ENCODE measurements around the gene GABRB1.
A peak's percentile ranks its signal among the peaks of the same experiment; 100 is the strongest.

The GABRB1 gene

DNA sequence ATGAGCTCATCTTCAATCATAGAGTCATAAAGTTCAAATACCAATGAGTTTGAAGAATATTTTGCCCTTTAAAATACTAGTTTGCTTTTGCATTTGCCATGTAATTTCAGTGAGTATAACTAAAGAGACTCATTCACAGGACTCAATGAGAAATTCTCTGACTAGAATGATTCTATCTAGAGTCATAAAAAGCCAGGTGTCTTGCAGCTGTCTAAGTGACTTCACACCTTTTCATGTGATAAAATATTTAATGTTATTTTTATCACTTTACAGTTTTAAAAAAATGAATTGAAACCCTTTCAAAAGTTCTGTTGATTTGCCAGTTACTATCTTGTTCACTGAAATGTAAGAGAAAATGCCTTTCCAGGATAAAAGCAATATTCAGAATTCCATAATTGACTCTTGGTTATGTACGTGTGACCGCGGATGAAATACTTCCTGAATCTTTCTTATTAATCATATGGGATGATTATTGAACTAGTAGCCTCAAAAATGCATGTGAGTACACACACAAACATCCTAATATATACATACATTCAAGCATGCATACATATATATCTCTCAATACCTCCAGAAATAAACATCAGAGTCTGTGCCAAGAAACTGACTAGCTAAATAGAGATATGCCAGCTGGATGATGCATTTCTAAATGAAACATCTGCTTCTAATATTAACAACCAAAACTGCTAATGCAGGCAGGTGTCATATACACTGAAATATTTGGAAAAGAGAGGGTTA lies 87.0 kb downstream of the GABRB1 start:
- no peak for DNase-seq (ENCODE audit: low read depth)

DNA sequence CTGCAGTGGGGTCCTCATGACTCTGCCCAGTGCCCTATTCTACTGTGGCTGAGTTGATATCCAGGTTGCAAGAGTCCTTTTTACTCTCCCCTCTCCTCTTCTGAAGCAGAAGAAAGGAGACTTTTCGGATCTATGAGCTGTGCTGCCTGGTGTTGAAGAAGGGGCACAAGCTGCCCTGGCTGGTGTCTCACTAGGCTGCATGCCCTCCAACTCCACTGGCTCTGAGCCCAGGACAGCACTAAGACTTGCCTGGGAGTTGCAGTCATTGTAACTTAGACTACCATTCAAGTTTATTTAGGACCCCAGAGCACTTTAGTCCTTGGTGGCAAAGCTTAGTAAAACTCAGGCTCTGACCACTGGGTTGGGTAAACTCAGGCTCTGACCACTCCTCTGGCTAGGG lies 89.4 kb downstream of the GABRB1 start:
- DNase-seq (ENCODE audit: low read depth), result no peak

DNA sequence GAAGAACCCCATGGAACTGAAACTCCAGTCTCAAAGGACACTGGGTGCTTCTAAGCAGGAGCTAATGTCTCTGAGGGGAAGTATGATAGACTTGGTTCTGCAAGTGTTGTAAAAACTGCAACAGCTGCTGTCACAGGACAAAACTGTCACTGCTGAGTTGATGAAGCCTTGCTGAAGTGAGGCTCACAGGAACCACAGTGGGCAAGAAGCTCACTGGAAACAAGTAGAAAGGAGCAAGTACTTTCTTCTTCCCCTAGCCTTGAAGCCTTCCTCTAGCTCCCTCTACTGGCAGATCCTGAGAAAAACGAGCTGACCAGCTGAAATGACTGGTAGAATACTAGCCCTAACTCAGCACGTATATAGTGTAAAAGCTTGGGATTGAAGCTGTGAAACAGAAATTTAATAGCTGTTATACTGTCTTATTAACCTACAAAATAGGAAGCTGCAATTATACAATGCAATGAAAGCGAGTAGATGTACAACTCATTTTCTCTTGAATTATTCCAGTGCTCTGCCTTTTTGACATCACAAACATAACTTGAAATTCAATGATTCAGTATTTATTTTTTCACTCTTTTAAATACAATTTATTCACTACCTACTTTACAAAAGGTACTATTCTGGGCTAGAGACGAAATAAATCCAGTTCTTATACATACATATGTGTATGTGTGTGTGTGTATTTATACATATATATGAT lies 91.4 kb downstream of the GABRB1 start:
- DNase-seq (ENCODE audit: low read depth), result peak; percentile 29

DNA sequence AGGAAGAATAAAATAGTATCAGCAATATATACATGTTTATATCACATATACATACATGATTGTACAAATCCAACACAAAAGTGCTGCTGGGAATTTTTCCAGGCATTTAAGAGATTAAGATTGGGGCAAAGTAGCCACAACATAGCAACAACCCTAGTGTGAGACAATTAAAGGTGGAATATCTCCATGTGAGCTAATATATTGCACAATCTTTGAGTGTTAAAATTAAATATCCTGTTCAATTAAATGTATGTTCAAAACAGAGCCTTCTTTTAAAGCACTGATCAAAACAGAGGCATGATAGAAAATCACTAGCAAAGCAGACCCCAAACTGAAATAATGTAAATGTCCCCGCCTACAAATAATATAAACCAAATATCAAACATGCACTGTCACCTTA lies 97.6 kb downstream of the GABRB1 start:
- no peak for DNase-seq (ENCODE audit: low read depth)

DNA sequence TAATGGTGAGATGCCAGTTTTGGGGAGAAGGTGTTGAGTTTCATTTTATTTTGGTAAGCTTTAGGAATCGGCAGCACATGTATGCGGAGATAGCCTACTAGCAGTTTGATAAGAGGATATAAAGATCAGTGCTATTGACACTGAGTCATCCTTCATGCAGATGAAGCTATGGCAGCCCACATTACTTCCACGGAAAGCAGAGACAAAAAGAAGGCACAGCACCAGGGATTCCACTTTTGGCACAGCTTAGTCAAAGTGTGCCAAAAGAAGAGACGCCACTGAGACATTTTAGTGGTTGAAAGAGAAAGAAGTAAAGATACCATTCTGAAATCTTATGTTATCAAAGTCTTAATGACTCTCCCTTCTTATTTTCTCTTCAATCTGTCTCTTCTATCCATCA lies 103.8 kb downstream of the GABRB1 start:
- no peak for DNase-seq (ENCODE audit: low read depth)

DNA sequence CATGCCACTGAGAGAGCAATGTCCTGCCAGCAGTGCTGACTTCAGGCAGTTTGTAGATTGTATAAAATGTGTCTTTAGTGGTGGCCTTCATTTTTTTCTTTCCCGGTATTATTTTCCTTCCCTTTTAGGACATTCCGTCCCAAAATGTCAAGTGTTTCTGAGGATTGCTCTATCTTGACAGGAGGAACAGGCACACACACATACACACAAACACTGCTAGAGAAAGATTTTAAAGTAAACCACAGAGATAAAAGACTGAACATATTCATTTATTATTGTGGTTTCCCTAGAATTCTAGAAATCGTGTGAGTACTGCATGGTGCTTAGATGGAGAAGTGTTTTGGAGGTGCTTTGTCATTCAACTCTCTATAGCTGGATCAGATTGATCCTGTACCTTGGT lies 111.9 kb downstream of the GABRB1 start:
- no peak for DNase-seq (ENCODE audit: low read depth)

DNA sequence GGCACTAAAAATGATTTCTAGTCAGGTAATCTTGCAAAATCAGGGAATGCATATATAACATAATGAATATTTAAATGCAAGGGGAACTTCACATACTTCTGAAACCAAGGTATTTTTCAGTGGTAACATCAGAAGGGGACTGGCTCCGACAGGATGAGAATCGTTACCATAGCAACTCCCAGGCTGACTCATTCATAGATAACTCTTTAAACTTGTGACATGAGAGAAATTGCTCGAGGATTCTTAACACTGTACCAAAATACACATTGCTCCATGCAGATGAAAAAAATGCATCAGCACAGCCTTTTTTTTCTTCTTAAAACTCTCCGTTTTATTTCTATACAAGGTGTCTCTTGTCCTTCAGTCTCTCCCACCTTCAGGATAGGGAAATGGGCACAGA lies 114.3 kb downstream of the GABRB1 start:
- no peak for DNase-seq (ENCODE audit: low read depth)

DNA sequence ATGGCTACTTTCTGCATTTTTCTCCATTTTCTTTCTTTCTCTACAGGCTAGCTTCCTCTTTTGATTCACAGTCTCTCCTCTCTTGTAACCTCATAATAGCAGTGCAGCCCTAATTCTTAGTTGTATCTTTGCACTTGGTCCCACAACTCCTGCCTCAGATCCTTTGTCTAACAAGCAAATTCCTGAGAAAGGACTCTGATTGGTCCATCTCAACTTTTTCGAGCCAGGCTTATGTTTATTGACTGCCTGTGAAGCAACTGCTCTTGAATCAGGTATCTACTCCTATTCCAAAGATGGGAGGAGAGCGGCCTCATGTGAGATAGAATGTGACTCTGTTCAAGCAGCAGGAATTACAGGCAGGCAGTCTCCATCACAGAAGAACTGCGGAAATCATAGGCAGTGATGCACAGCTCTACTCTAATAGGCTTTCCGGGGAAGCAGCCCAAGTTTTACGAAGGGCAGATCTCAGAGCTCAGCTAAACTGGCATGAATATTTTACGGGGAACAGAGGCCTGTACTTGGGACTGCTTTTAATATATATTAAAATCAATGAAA lies 123.5 kb downstream of the GABRB1 start:
- DNase-seq (ENCODE audit: low read depth), result no peak

DNA sequence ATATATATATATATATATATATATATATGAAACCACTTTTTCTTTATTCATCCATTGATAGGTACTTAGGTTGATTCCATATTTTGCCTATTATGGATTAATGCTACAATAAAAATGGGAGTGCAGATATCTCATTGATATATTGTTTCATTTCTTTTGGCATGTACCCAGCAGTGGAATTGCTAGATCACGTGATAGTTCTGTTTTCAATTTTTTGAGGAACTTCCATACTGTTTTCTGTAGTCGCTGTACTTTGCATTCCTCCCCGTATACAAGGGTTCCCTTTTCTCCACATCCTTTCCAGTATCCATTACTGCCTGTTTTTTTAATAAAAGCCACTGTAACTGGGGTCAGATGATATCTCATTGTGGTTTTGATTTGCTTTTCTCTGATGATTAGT lies 124.6 kb downstream of the GABRB1 start:
- no peak for DNase-seq (ENCODE audit: low read depth)

DNA sequence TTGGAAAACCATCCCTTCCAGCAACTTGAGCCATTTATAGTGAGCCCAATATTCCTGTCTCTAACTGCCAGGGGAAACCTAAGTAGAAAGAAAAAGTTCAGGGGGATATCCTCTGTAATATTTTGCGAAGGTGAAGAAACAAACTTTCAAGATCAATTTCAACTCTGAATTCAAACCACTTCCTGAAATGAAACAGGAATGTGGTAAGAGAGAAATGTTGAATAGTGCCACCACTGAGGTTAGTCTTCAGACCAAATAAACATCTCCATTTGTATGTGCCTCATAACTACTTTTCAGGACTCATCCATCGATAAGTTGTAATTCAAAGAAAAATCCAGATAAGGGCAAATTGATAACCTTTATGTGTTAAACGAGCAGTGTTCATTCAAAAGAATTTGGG lies 128.7 kb downstream of the GABRB1 start:
- no peak for DNase-seq (ENCODE audit: low read depth)

DNA sequence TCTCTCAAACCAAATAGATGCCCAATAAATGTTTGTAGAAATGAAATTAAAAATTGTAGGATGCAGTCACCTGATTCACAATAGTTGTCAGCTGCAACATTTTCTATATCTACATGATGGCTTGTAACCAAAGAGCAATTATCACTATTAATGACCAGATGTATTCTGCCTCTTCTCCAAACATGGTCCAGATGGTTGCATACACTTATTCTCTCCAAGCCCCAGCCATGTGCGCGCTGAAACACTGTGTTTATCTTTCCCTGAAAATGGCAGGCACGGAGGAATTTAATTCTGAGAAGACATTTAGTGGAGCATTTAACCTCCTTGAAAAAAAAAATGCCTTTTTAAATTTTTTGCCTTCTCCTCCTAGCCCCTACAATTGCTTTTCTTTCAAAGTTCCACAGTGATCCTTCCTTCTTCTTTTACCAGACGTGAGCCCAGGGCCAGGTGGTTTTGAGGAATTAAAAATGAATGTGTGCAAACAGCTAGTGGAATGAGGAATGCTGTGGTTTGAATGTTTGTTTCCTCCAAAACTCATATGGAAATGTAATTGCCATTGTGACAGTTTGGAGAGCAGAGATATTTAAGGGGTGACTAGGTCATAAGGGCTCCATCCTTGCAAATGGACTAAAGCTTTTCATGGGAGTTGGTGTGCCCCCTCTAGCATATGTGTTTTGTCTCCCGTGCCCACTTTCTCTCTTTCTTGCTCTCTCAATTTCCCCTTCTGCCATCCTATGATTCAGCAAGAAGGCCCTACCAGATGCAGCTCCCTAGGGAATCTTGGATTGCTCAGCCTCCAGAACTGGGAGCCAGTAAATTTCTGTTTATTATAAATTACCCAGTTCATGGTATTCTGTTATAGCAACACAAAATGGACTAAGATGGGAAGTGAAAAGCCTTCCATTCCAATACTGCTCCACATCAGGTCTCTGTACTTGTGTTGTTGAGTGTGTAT lies 136.0 kb downstream of the GABRB1 start:
- DNase-seq (ENCODE audit: low read depth), result no peak

DNA sequence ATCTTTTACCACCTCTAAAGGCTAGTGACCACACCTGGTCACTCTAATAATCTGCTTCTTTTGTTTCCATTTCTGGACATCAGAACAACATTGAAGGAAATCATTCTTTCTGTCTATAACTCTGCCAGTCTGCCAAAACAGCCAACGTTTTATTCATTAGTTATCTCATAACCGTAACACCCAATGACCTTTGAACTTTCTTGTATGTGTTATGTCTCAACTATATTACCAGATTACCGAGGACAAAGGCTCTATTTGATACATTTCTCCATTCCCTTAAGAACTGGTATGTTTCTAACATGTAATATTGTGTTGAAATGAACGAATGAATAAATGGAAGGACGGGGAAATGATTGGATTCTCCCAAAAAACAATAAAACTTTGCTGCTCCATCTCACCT lies 152.7 kb downstream of the GABRB1 start:
- DNase-seq (ENCODE audit: low read depth), result no peak

DNA sequence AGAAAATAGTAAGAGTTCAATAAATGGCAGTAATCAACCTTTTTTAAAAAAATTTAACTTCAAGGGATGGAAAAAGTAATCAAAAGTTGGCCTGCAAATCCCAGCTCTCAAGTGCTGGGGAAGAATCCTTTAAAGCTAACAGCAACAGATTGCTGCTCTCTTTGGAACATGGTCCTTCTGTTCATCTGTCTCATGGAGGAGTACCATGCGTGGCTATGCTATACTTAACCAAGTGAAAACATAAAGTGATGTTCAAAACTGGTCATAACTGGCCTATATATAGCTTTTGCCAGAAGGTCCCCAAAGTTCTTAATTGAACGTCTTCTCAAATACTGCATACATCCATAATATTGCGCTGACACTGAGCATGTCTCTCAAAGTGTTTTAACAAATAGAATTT lies 154.4 kb downstream of the GABRB1 start:
- DNase-seq (ENCODE audit: low read depth), result no peak

DNA sequence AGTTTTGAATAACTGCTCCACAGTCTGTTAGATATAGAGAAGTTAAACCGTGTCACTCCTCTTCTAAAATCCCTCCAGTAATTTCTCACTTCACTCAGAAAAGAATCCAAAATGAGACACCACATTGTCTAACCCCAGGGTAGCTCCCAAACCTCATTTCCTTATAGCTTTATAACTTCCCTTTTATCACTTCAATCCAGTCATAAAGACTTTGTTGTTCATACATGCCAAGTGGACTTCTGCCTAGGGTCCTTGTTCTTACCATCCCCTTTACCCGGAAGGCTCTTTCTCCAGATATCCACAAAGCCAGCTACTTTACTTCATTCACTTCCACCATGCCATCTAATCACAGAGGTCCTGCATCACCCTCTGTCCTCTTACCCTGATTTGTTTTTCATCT lies 156.2 kb downstream of the GABRB1 start:
- DNase-seq (ENCODE audit: low read depth), result no peak

DNA sequence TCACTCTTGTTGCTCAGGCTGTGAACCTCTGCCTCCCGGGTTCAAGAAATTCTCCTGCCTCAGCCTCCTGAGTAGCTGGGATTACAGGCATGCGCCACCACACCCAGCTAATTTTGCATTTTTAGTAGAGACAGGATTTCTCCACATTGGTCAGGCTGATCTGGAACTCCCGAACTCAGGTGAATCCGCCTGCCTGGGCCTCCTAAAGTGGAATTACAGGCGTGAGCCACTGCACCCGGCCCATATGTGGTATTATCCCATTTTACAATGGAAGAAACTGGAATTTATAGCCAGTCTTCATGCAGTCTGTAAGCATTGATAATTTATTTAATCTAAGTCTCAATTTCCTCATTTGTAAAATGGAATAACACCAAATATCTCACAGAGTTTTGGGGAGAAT lies 161.8 kb downstream of the GABRB1 start:
- DNase-seq (ENCODE audit: low read depth), result no peak

DNA sequence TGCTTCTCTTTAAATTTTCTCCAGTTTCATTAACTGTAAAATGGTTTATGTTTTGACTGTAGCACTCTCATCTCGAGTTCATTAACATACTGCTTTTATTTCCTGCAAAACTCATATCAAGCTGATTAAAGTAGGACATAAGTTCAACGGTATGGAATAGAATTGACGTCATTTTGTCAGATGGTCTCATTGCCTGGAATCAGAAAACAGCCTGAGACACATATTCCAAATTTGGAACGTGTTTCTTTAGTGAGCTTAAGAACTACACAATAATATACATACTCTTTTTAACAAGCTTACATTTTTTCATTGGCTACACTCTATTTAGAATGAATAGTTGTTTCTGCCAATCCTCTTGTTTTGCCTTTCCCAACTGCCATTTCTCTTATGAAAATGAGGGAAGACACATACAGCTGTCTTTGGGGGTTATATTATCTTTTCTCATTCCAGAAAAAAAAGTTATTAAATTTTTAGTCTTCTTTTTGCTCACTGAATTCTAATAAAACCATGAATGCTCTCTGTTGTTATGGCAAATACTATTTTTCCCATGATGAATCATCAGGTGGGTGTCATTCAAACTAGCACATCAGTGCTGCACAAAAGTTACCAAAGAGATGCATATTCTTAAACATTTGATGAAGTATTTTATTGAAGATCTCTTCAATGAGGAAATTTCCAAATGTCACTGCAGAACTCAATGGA lies 162.8 kb downstream of the GABRB1 start:
- DNase-seq (ENCODE audit: low read depth), result no peak

DNA sequence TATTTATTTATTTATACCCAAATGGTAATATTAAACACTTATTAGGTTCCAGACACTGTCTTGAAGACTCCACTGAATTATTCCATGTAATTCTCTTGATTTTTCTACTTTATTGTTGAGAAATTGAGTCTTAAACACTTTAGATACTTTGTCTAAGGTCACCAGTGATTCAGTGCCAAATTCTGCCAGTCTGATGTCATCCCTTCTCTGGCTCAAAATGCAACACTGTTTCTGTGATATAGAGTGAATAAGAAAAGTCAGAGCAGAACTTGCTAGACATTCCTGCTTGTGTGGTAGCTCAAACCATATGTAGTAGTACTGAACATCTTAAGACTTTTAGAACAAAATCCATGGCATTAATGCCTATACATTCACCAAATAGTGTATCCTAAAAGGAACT lies 164.3 kb downstream of the GABRB1 start:
- DNase-seq (ENCODE audit: low read depth), result no peak

DNA sequence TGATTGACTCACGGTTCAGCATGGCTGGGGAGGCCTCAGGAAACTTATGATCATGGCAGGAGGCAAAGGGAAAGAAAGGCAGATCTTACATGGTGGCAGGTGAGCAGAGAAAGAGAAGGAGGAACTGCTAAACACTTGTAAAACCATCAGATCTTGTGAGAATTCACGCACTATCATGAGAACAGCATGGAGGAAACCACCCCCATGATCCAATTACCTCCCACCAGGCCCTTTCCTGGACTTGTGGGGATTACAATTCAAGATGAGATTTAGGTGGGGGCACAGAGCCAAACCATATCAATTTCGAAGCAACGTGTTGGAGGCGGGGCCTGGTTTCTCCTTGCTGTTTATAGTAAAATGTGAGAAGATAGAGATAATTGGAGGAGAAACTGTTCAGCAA lies 167.4 kb downstream of the GABRB1 start:
- DNase-seq (ENCODE audit: low read depth), result no peak

DNA sequence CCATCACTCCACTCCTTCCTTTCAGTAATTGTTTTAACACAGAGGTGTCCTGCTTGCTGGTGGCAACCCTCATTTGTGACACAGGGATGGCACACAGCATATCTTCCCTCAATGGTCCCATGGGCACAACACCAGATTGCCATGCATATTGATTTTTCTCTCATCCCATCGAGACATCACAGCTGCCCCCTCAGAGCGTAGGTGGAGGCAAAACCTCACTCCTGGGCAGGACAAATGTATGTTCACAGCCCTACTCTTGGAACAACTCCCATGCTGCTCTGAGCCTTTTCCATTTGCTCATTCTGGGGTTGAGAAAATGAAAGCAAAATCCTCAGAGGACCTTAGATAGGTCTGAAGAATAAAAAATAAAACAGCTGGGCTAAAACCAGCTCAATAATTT lies 172.2 kb downstream of the GABRB1 start:
- DNase-seq (ENCODE audit: low read depth), result no peak

DNA sequence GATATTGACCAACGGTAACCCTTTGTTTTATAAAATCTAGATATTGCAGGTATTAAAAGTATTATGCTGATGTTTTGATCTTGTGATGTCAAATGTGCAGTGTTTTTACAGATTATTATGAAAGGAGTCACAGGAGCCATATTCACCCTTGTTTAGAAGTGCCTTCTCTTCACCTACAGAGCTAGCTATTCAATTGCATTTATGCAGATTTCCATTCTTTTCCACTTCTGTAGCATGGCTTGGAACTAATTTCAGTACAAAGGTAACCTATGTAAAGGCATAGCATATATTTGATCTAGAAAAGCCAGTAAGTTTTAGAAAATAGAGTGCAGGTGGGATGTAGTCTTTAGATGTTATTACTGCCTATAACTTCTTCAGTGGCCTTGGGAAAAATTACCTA lies 176.2 kb downstream of the GABRB1 start:
- DNase-seq (ENCODE audit: low read depth), result no peak

DNA sequence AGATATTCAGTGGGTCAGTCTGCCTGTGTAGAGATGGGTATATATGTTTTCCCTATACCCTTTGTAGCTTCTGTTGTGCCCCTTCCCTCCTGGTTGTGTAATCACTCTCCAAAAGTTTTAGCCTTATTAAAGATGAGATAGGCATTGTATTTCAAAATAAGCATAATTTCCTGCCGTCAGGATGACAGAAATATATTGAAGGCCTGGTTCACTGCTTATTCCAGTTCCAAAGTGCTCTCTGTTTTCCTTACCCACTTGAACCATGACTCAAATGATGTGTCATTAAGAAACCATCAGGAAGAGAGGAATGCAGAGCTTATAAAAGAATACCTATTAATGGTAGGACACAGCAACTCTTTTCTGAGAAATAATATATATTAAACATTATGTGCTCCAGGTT lies 178.5 kb downstream of the GABRB1 start:
- no peak for DNase-seq (ENCODE audit: low read depth)

DNA sequence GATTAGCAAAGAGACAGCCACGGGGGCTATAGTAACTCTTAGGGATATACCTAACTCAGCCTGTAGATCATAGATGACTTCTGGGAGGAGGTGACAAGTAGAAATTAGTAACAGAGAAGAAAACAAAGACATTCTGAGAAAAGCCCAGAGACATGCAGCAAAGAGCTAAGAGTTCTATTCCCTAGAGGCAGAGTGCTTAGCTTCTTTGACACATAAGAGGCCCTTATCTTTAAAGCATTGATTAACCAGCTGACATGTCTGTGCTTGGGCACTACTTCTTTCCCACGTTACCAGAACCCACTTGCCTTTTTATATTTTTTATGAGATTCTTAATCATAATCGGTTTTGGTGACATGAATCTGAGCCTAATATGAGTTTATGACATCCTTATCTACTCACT lies 179.5 kb downstream of the GABRB1 start:
- DNase-seq (ENCODE audit: low read depth), result no peak

Data from CMK (cell line).